Activated naive CD4-positive, alpha-beta T cell treated with anti-CD3 and anti-CD28 coated beads, Interleukin-2, amount 50 U/mL, for 24 hours (primary cell): ENCODE measurements around the gene IFRD1.
"Not testable (repeated sequence)": the region's sequence is repeated elsewhere in the genome, so short reads cannot be mapped to it uniquely, and the experiment has no call there.

Experiments
- H3K27ac Mint-ChIP-seq: one replicate; pipeline ENCODE4 v1.8.0; 2021; ENCODE audit warnings: mild to moderate bottlenecking, mixed read lengths
- H3K27me3 Mint-ChIP-seq: one replicate; pipeline ENCODE4 v1.8.0; 2021; ENCODE audit warnings: mixed read lengths
- H3K36me3 Mint-ChIP-seq: one replicate; pipeline ENCODE4 v1.8.0; 2021; ENCODE audit warnings: mixed read lengths
- H3K4me1 Mint-ChIP-seq: one replicate; pipeline ENCODE4 v1.8.0; 2021; ENCODE audit warnings: mixed read lengths
- H3K4me3 Mint-ChIP-seq: one replicate; pipeline ENCODE4 v1.8.0; 2021; ENCODE audit warnings: mild to moderate bottlenecking, mixed read lengths
- H3K9me3 Mint-ChIP-seq: one replicate; pipeline ENCODE4 v1.8.0; 2021; ENCODE audit warnings: mixed read lengths

IFRD1 gene

GRCh38 chr7:112512451-112513210 is 62.4 kb downstream of the IFRD1 start:
- Mint-ChIP-seq H3K4me3 (no peak overlapping the region), H3K27me3 (peaks cover 3% of the 10 kb centered on the region), H3K9me3 (no peaks in the 10 kb centered on the region), H3K4me1 (no peaks in the 10 kb centered on the region), H3K27ac (no peak overlapping the region), H3K36me3 (no peaks in the 10 kb centered on the region)

GRCh38 chr7:112515989-112516388 is 65.7 kb downstream of the IFRD1 start:
- H3K4me3 Mint-ChIP-seq: no peak overlapping the region
- no peaks in the 10 kb centered on the region for H3K4me1 Mint-ChIP-seq
- H3K27ac Mint-ChIP-seq: no peak overlapping the region
- no peaks in the 10 kb centered on the region for H3K9me3 Mint-ChIP-seq
- H3K36me3 Mint-ChIP-seq: no peaks in the 10 kb centered on the region
- peaks cover 8% of the 10 kb centered on the region for H3K27me3 Mint-ChIP-seq

- not testable (repeated sequence) for H3K36me3 Mint-ChIP-seq, H3K4me3 Mint-ChIP-seq, H3K27ac Mint-ChIP-seq, H3K4me1 Mint-ChIP-seq, H3K27me3 Mint-ChIP-seq, H3K9me3 Mint-ChIP-seq
Measured at GRCh38 chr7:112516418-112516817, 66.2 kb downstream of the IFRD1 start.

- no peaks in the 10 kb centered on the region for H3K9me3 Mint-ChIP-seq
- H3K4me1 Mint-ChIP-seq: no peaks in the 10 kb centered on the region
- no peak overlapping the region for H3K4me3 Mint-ChIP-seq
- H3K27ac Mint-ChIP-seq: peak overlapping the region; percentile 56
- no peaks in the 10 kb centered on the region for H3K36me3 Mint-ChIP-seq
- H3K27me3 Mint-ChIP-seq: peaks cover 9% of the 10 kb centered on the region
Measured at GRCh38 chr7:112517487-112517886, 67.2 kb downstream of the IFRD1 start.

- Mint-ChIP-seq H3K4me3 (no peak overlapping the region), H3K36me3 (no peaks in the 10 kb centered on the region), H3K27ac (no peak overlapping the region), H3K4me1 (no peaks in the 10 kb centered on the region), H3K9me3 (no peaks in the 10 kb centered on the region), H3K27me3 (peaks cover 9% of the 10 kb centered on the region)
Measured at GRCh38 chr7:112520787-112521186, 70.5 kb downstream of the IFRD1 start.

- Mint-ChIP-seq H3K9me3 (no peaks in the 10 kb centered on the region), H3K4me1 (no peaks in the 10 kb centered on the region), H3K4me3 (no peak overlapping the region), H3K36me3 (no peaks in the 10 kb centered on the region), H3K27me3 (peaks cover 9% of the 10 kb centered on the region), H3K27ac (no peak overlapping the region)
Measured at GRCh38 chr7:112521942-112522341, 71.7 kb downstream of the IFRD1 start.

- peaks cover 2% of the 10 kb centered on the region for H3K27me3 Mint-ChIP-seq
- no peak overlapping the region for H3K27ac Mint-ChIP-seq
- no peaks in the 10 kb centered on the region for H3K9me3 Mint-ChIP-seq
- H3K36me3 Mint-ChIP-seq: no peaks in the 10 kb centered on the region
- H3K4me3 Mint-ChIP-seq: no peak overlapping the region
- no peaks in the 10 kb centered on the region for H3K4me1 Mint-ChIP-seq
Measured at GRCh38 chr7:112523871-112524270, 73.6 kb downstream of the IFRD1 start.
